ENCODE measurements around the gene CTU1. TPM values are rescaled to one million over a fixed set of nuclear protein-coding genes. Genes with fewer than 3 reads are reported as not detected.

The CTU1 gene
- total RNA-seq, 4 donors from 2014 or later, result 2.8 to 8.5 (median 4.6) TPM

GRCh38 chr19:51096473-51097165 is 11.6 kb downstream of the CTU1 start:
- TF ChIP-seq CTCF (IDR thresholded peaks at IDR 0.05; ENCODE audit: low read depth), result no peak

- TF ChIP-seq CTCF (IDR thresholded peaks at IDR 0.05; ENCODE audit: low read depth), result no peak
Measured at GRCh38 chr19:51094696-51095279, 13.4 kb downstream of the CTU1 start.

- no peak for TF ChIP-seq CTCF (IDR thresholded peaks at IDR 0.05; ENCODE audit: low read depth)
Measured at GRCh38 chr19:51093510-51094345, 14.5 kb downstream of the CTU1 start.

- TF ChIP-seq CTCF (IDR thresholded peaks at IDR 0.05; ENCODE audit: low read depth), result no peak
Measured at GRCh38 chr19:51093101-51093500, 15.1 kb downstream of the CTU1 start.

- no peak for TF ChIP-seq CTCF (IDR thresholded peaks at IDR 0.05; ENCODE audit: low read depth)
Measured at GRCh38 chr19:51091895-51092873, 16.0 kb downstream of the CTU1 start.

GRCh38 chr19:51091126-51091525 is 17.1 kb downstream of the CTU1 start:
- no peak for TF ChIP-seq CTCF (IDR thresholded peaks at IDR 0.05; ENCODE audit: low read depth)
